ENCODE measurements around the gene BICRA. TPM values are rescaled to one million over a fixed set of nuclear protein-coding genes. Genes with fewer than 3 reads are reported as not detected.

BICRA gene
- total and polyA plus RNA-seq, 2 donors (not counting 1 experiment from before 2014, with no cell fraction given): 14.1 to 34.7 TPM

DNA sequence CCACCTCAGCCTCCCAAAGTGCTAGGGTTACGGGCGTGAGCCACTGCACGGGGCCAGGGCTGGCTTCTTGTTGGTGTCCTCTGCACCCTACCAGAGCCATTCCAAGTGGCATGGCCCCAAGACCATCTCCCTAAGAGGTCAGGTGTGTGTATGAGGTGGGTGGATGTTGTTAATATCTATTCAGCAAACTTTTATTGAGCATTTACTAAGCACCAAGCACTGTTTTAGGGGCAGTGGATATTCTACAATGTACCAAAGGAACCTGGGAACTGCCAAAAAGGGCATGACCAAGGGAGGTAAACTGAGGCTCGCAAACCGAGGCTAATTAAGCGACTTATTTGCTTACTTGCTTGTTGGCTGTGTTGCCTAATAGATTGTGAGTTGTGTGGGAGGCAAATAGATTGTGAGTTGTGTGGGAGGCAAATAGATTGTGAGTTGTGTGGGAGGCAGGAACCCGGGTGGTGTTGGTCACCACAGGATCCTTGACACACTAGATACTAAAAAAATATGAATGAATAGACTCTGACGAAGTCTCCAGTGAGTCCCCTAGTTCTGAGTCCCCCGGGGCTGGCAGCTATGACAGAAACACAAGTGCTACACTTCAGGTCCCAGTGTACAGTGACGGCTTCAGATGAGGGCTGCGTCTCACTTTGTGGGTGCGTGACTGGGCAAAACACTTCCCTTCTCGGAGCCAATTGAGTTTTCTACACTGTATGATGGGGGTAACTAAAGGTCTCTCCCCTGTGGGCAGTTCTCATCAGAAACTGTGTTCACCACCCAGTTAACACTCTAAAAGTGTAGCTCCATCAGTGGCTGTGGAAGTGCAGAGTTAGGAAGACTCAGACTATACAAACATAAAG is 5.0 kb upstream of the BICRA start:
- H3K9me3 ChIP-seq (ENCODE audit: control extremely low read depth in 1 of 3, control insufficient read depth in 2 of 3, insufficient read depth in 1 of 3, low read length in 2 of 3): peaks cover 0 to 9% (median 0%) of the 10 kb centered on the region in 3 donors
- 96% methylated on average over 4 of the region's 13 CpGs for WGBS (ENCODE audit: insufficient coverage)
- no peak overlapping the region for H3K4me3 ChIP-seq (ENCODE audit: control extremely low read depth in 1 of 5, extremely low read depth in 1 of 5, insufficient read depth in 1 of 5, low read depth in 2 of 5, low read length in 4 of 5)
- POLR2A ChIA-PET: no interaction called here
- CTCF ChIA-PET: no interaction called here
- H3K4me2 ChIP-seq (replicated peaks; ENCODE audit: low read depth, low read length, poor library complexity, severe bottlenecking): no peak overlapping the region
- H3K36me3 ChIP-seq (replicated peaks in 1 of 2; ENCODE audit: control extremely low read depth in 1 of 2, control insufficient read depth in 1 of 2, extremely low read depth in 1 of 2, insufficient read depth in 2 of 2, low read length in 1 of 2): no peaks in the 10 kb centered on the region
- Mint-ChIP-seq H3K27me3 (peaks cover 7% of the 10 kb centered on the region), H3K9me3 (ENCODE audit: insufficient read depth) (peaks cover 3% of the 10 kb centered on the region), H3K4me3 (peak overlapping the region; percentile 18), H3K27ac (no peak overlapping the region), H3K4me1 (peaks cover 16% of the 10 kb centered on the region)
- no peaks in the 10 kb centered on the region for H4K20me1 ChIP-seq (ENCODE audit: control insufficient read depth, insufficient read depth, low read length, poor library complexity, severe bottlenecking)
- peaks cover 4% of the 10 kb centered on the region for H3K79me2 ChIP-seq (ENCODE audit: control insufficient read depth, insufficient read depth, low read length)
- no peak overlapping the region for H2AFZ ChIP-seq (ENCODE audit: insufficient read depth, low read depth, low read length, poor library complexity, severe bottlenecking)
- H3K27ac ChIP-seq (ENCODE audit: low read length in 2 of 2): no peak overlapping the region
- ATAC-seq (ENCODE audit: low read depth): no peak
- intact Hi-C loops (cut with micrococcal nuclease): loop anchor here (10.0 kb wide), 4 partner anchors 119 to 1589 kb away; partner anchors contain the start of genes INAFM1, KPTN and ZC3H4
- peaks cover 15 to 20% of the 10 kb centered on the region in 2 donors for H3K4me1 ChIP-seq (ENCODE audit: control insufficient read depth in 2 of 2, insufficient read depth in 2 of 2, low read length in 2 of 2)
- no peak for TF ChIP-seq EZH2 (IDR thresholded peaks at IDR 0.05; ENCODE audit: borderline replicate concordance, insufficient read depth, low read depth, low read length, poor library complexity, severe bottlenecking)
- TF ChIP-seq, protein P1, sequence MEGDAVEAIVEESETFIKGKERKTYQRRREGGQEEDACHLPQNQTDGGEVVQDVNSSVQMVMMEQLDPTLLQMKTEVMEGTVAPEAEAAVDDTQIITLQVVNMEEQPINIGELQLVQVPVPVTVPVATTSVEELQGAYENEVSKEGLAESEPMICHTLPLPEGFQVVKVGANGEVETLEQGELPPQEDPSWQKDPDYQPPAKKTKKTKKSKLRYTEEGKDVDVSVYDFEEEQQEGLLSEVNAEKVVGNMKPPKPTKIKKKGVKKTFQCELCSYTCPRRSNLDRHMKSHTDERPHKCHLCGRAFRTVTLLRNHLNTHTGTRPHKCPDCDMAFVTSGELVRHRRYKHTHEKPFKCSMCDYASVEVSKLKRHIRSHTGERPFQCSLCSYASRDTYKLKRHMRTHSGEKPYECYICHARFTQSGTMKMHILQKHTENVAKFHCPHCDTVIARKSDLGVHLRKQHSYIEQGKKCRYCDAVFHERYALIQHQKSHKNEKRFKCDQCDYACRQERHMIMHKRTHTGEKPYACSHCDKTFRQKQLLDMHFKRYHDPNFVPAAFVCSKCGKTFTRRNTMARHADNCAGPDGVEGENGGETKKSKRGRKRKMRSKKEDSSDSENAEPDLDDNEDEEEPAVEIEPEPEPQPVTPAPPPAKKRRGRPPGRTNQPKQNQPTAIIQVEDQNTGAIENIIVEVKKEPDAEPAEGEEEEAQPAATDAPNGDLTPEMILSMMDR (IDR thresholded peaks at IDR 0.05): no peak
- no peak overlapping the region for H3K9ac ChIP-seq (ENCODE audit: low read length)
- no peak for DNase-seq
- peaks cover 0 to 20% (median 2%) of the 10 kb centered on the region in 4 experiments for H3K27me3 ChIP-seq (replicated peaks in 1 of 4; ENCODE audit: control extremely low read depth in 1 of 4, control insufficient read depth in 3 of 4, insufficient read depth in 4 of 4, low read length in 3 of 4)
